ENCODE data around the gene CDH24. TPM values are rescaled to one million over a fixed set of nuclear protein-coding genes. Genes with fewer than 3 reads are reported as not detected.
"Not testable (repeated sequence)": the region's sequence is repeated elsewhere in the genome, so short reads cannot be mapped to it uniquely, and the experiment has no call there.

CDH24 gene
- total RNA-seq, 4 donors from 2014 or later = 1.6 to 4.9 (median 1.8) TPM

GRCh38 chr14:23006544-23007419 lies 50.5 kb downstream of the CDH24 start:
- ATAC-seq (ENCODE audit: low FRiP score) (peak; percentile 99), DNase-seq (ENCODE audit: low spot score) (peak; percentile 75)
- TF ChIP-seq, protein P1, sequence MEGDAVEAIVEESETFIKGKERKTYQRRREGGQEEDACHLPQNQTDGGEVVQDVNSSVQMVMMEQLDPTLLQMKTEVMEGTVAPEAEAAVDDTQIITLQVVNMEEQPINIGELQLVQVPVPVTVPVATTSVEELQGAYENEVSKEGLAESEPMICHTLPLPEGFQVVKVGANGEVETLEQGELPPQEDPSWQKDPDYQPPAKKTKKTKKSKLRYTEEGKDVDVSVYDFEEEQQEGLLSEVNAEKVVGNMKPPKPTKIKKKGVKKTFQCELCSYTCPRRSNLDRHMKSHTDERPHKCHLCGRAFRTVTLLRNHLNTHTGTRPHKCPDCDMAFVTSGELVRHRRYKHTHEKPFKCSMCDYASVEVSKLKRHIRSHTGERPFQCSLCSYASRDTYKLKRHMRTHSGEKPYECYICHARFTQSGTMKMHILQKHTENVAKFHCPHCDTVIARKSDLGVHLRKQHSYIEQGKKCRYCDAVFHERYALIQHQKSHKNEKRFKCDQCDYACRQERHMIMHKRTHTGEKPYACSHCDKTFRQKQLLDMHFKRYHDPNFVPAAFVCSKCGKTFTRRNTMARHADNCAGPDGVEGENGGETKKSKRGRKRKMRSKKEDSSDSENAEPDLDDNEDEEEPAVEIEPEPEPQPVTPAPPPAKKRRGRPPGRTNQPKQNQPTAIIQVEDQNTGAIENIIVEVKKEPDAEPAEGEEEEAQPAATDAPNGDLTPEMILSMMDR (IDR thresholded peaks at IDR 0.05) = no peak

DNA sequence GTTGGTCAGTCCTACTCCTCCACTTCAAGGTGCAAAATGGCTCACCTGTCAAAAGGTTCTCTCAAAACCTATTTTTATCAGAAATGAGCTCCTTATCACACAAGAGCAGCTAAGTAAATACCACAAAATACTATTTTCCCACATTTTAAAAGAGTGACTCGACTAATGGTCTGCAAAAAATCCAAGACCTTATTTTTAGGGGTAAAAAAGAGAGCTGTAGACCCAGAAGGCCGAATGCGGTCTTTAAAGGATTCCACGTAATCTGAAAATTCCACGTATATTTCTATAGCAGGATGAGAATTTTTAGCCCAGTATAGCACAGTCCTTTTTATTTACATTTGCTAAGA lies 51.2 kb downstream of the CDH24 start:
- ATAC-seq (ENCODE audit: low FRiP score) (no peak), DNase-seq (ENCODE audit: low spot score) (no peak)
- TF ChIP-seq, protein P1 (IDR thresholded peaks at IDR 0.05) = no peak

GRCh38 chr14:23005451-23006187 lies 51.7 kb downstream of the CDH24 start:
- TF ChIP-seq, protein P1 (IDR thresholded peaks at IDR 0.05) = no peak
- ATAC-seq (ENCODE audit: low FRiP score) (no peak), DNase-seq (ENCODE audit: low spot score) (no peak)

GRCh38 chr14:23004274-23004673 lies 53.0 kb downstream of the CDH24 start:
- not testable (repeated sequence) for ATAC-seq (ENCODE audit: low FRiP score); DNase-seq (ENCODE audit: low spot score)

GRCh38 chr14:23002592-23002991 lies 54.7 kb downstream of the CDH24 start:
- ATAC-seq (ENCODE audit: low FRiP score) = no peak
- TF ChIP-seq, protein P1 (IDR thresholded peaks at IDR 0.05) = no peak
- DNase-seq (ENCODE audit: low spot score) = no peak

- ATAC-seq (ENCODE audit: low FRiP score) = no peak
- DNase-seq (ENCODE audit: low spot score) = no peak
- TF ChIP-seq, protein P1 (IDR thresholded peaks at IDR 0.05) = no peak
Measured at GRCh38 chr14:23000860-23001259, 56.5 kb downstream of the CDH24 start.

DNA sequence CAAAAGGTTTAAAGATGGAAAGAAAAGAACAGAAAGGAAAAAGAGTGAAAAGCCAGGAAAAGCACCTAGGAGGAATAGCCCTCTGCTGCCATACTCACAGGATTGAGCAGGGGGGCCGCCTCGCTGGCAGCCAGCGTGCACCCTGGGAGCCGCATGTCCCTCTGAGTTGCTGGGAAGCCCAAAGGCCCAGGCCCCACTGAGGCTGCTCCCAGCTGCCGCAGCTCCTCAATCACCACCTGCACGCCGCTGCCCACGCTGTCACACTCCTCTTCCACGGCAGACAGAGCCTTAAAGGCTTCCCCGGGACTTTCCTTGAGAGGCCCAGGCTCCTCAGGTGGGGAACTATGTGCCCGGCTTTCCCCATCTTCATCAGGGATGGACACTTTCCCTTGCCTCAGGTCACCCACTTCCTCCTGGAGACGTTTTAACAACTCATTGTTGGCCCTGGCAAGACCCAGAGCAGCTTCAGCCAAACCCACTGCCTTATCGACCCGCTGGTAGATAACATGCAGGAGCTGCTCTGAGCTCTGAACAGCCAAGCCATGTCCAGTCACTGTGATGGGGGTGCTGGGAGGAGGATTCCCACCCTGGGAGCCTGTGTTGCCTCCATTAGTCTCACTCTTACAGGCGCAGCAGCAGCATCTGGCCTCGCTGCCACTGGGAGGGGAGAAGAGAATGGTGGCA lies 58.8 kb downstream of the CDH24 start:
- no peak for ATAC-seq (ENCODE audit: low FRiP score)
- DNase-seq (ENCODE audit: low spot score) = no peak
- TF ChIP-seq, protein P1 (IDR thresholded peaks at IDR 0.05) = no peak

Measured in omental fat pad (tissue), 4 donors.